AG10803 (cell line): ENCODE results near the gene CAMK4.

ENCODE experiments used
- DNase-seq: peaks from one replicate; pipeline ENCODE4 v3.0.0; 2010; ENCODE audit warnings: low read depth
- H3K4me3 ChIP-seq: 2 replicates; pipeline ENCODE4 v1.5.1; 2011; ENCODE audit warnings: mild to moderate bottlenecking, low read length, control low read depth
- CTCF ChIP-seq: conservative IDR thresholded peaks from 2 replicates; pipeline ENCODE4 v1.5.1; 2011; ENCODE audit warnings: mild to moderate bottlenecking, low read length, control low read depth, inconsistent platforms

The CAMK4 gene

GRCh38 chr5:111200828-111201227, 23.4 kb upstream of the CAMK4 start:
- no peak overlapping the region for H3K4me3 ChIP-seq
- TF ChIP-seq CTCF = no peak

GRCh38 chr5:111201705-111202104, 22.5 kb upstream of the CAMK4 start:
- DNase-seq = no peak
- no peak overlapping the region for H3K4me3 ChIP-seq
- TF ChIP-seq CTCF = no peak

More at GRCh38 chr5:111200828-111201227, 23.4 kb upstream of the CAMK4 start:
- DNase-seq = no peak

GRCh38 chr5:111211341-111211740, 12.8 kb upstream of the CAMK4 start:
- H3K4me3 ChIP-seq = no peak overlapping the region
- TF ChIP-seq CTCF = no peak
- DNase-seq = no peak

- H3K4me3 ChIP-seq = no peak overlapping the region
- DNase-seq = no peak
- TF ChIP-seq CTCF = no peak
Measured at GRCh38 chr5:111214052-111214742, 10.0 kb upstream of the CAMK4 start.

- no peak for TF ChIP-seq CTCF
- DNase-seq = no peak
Measured at GRCh38 chr5:111215971-111216370, 8.2 kb upstream of the CAMK4 start.

GRCh38 chr5:111221139-111221538, 3.0 kb upstream of the CAMK4 start:
- no peak for DNase-seq
- no peak overlapping the region for H3K4me3 ChIP-seq
- TF ChIP-seq CTCF = no peak

More at GRCh38 chr5:111215971-111216370, 8.2 kb upstream of the CAMK4 start:
- no peak overlapping the region for H3K4me3 ChIP-seq

- no peak for DNase-seq
- TF ChIP-seq CTCF = no peak
- H3K4me3 ChIP-seq = peak overlapping the region; percentile 62
Measured at GRCh38 chr5:111223101-111223786, 940 bp upstream of the CAMK4 start.
